Thyroid gland (tissue), 4 donors: ENCODE measurements around the gene HOXD10. TPM values are rescaled to one million over a fixed set of nuclear protein-coding genes. Genes with fewer than 3 reads are reported as not detected.

ENCODE experiments used
- DNase-seq, 2 donors: peaks; one replicate each; pipeline ENCODE4 v3.0.0-alpha.2; 2019
- H3K27ac ChIP-seq, 3 donors: fragments of 200-600 bp; sonication (generic); 1 replicate in 2 of 3; 2 replicates in 1 of 3; pipeline ENCODE4 v1.5.1; 2016 to 2019; ENCODE audit warnings: mild to moderate bottlenecking in 1 of 3, moderate library complexity in 1 of 3
- H3K27me3 ChIP-seq: fragments of 200-600 bp; sonication (generic); one replicate; pipeline ENCODE4 v1.5.1; 2019
- H3K36me3 ChIP-seq, 2 donors: fragments of 200-600 bp; sonication (generic); one replicate each; pipeline ENCODE4 v1.5.1; 2016 to 2019
- H3K4me1 ChIP-seq, 2 donors: fragments of 200-600 bp; sonication (generic); one replicate each; pipeline ENCODE4 v1.5.1; 2017 to 2019
- H3K4me3 ChIP-seq, 3 donors: fragments of 200-600 bp; sonication (generic); replicated peaks in 1 of 3; 1 replicate in 2 of 3; 2 replicates in 1 of 3; pipeline ENCODE4 v1.5.1; 2016; ENCODE audit warnings: mild to moderate bottlenecking in 1 of 3
- H3K9me3 ChIP-seq: fragments of 200-600 bp; sonication (generic); one replicate; pipeline ENCODE4 v1.5.1; 2017
- CTCF ChIP-seq, 6 experiments: fragments of 200-600 bp in 3 of 6; fragments of 450-650 bp in 3 of 6; sonication (generic) in 3 of 6; IDR thresholded peaks; one replicate each; pipeline ENCODE4 v1.5.1; 2016 to 2019; ENCODE audit warnings: antibody characterized with exemption in 6 of 6, mild to moderate bottlenecking in 2 of 6, inconsistent platforms in 1 of 6, moderate library complexity in 1 of 6
- POLR2A ChIP-seq, 2 donors: fragments of 450-650 bp; IDR thresholded peaks; one replicate each; pipeline ENCODE4 v1.6.1; 2017; ENCODE audit warnings: antibody characterized with exemption in 2 of 2, mild to moderate bottlenecking in 2 of 2, moderate library complexity in 1 of 2
- WGBS, 2 donors: methylation state at CpG; one replicate each; pipeline ENCODE4 v1.1.5; 2017; 5-methylcytosine and 5-hydroxymethylcytosine counted together
- intact Hi-C: fragments of 100-400 bp; cut with DNase I; formaldehyde crosslinking; loops from one replicate; pipeline ENCODE4 v1.15.1; 2023
- microRNA counts, 2 donors: library from miRNA; unstranded; fragments of <30 nt; microRNA quantifications; one replicate each; lab custom pipeline; 2016 to 2017
- microRNA-seq: library from miRNA; unstranded; fragments of <30 nt; microRNA quantifications from one replicate; pipeline ENCODE4, GENCODE V29; 2016
- small RNA-seq: library from RNA; depleted of rRNA; stranded (forward); fragments of <200 nt; gene quantifications from one replicate; pipeline ENCODE3, GENCODE V24; 2016
- total RNA-seq, 4 donors: library from RNA; depleted of rRNA; stranded (reverse); fragments of >200 nt; gene quantifications; one replicate each; pipeline ENCODE4 v1.2.3, GENCODE V29; 2016

HOXD10 gene
- total RNA-seq, 4 donors from 2014 or later: 0.33 to 0.54 TPM; not detected in 2

GRCh38 chr2:176169181-176169580, 52.6 kb downstream of the HOXD10 start:
- Histone ChIP-seq H3K27me3 (peaks cover 49% of the 10 kb centered on the region), H3K36me3 (no peaks in the 10 kb centered on the region), H3K4me3 (no peak overlapping the region), H3K9me3 (no peaks in the 10 kb centered on the region), H3K27ac (no peak overlapping the region), H3K4me1 (peaks cover 7% of the 10 kb centered on the region in 2 donors)
- 74 to 78% methylated on average over 3 of the region's 5 CpGs for WGBS, 2 donors
- DNase-seq: no peak
- intact Hi-C loops: no loop called here
- no peak for TF ChIP-seq POLR2A (IDR thresholded peaks at IDR 0.05)
- no peak for TF ChIP-seq CTCF (IDR thresholded peaks at IDR 0.05)

MicroRNA genes within 50 kb of the gene (microRNA counts, 767-probe panel; counts per million panel counts)
- 2,712 to 4,256 counts per million in 2 donors for microRNA hsa-miR-10b-5p (lab: Ali Mortazavi, UCI)

Small RNAs within 50 kb of the gene (microRNA-seq; reads per million reads assigned to microRNA genes)
- 5,733 reads per million, percentile 91 among the genes with 10 or more reads in this experiment for gene MIR10B

Small RNAs within 50 kb of the gene (small RNA-seq; reads per million reads assigned to genes)
- gene MIR10B: 21,101 reads per million, percentile 100 among the genes with 10 or more reads in this experiment

Other genes with a start within 250 kb of the HOXD10 start
- 10 to 100 TPM; 18.9 to 48.1 (median 20.2) TPM for gene LNPK, start 114.5 kb upstream of the HOXD10 start, total RNA-seq
- gene EVX2, start 32.8 kb upstream of the HOXD10 start, total RNA-seq: not detected
- gene HOXD13, start 24.1 kb upstream of the HOXD10 start, total RNA-seq: not detected
- gene HOXD12, start 17.0 kb upstream of the HOXD10 start, total RNA-seq: not detected
- gene HOXD11, start 9.5 kb upstream of the HOXD10 start, total RNA-seq: not detected
- gene HOXD9, start 5.9 kb downstream of the HOXD10 start, total RNA-seq: 1 to 10 TPM in 3 of 4 donors, under 1 TPM in 1; 0.83 to 3.9 (median 2.3) TPM
- gene HOXD8, start 12.9 kb downstream of the HOXD10 start, total RNA-seq: 10 to 100 TPM in 2 of 4 donors, 1 to 10 TPM in 2; 4.1 to 24.9 (median 9.9) TPM
- 1 to 10 TPM; 1.6 to 4.8 (median 3.3) TPM for gene HOXD4, start 34.8 kb downstream of the HOXD10 start, total RNA-seq
- 1 to 10 TPM in 3 of 4 donors, under 1 TPM in 1; 0.75 to 5.0 (median 3.1) TPM for gene HOXD3, start 40.5 kb downstream of the HOXD10 start, total RNA-seq
- gene HOXD1, start 71.9 kb downstream of the HOXD10 start, total RNA-seq: under 1 TPM in 2 of 4 donors, not detected in 2; 0.11 to 0.40 TPM
- gene MTX2, start 152.7 kb downstream of the HOXD10 start, total RNA-seq: 10 to 100 TPM; 23.4 to 42.0 (median 33.7) TPM